MM.1S (cell line): Measurements from ENCODE around the gene RANBP1.

Experiments
- DNase-seq: peaks from one replicate; pipeline ENCODE4 v3.0.0-alpha.2; 2015
- H2AFZ ChIP-seq: fragments of 300-600 bp; sonication (generic); 2 replicates; pipeline ENCODE4 v1.6.0; 2016; ENCODE audit warnings: antibody characterized with exemption, low read length
- H3F3A ChIP-seq: fragments of 300-600 bp; sonication (generic); 2 replicates; pipeline ENCODE4 v1.6.1; 2016; ENCODE audit warnings: mild to moderate bottlenecking, antibody characterized with exemption, low read length, moderate library complexity, mixed read lengths; ENCODE audit not compliant: insufficient read depth
- H3K27ac ChIP-seq: fragments of 300-600 bp; sonication (generic); 2 replicates; pipeline ENCODE4 v1.5.1; 2016; ENCODE audit warnings: mild to moderate bottlenecking, low read length
- H3K27me3 ChIP-seq: fragments of 300-600 bp; sonication (generic); replicated peaks from 2 replicates; pipeline ENCODE4 v1.6.0; 2016; ENCODE audit warnings: low read length; ENCODE audit not compliant: insufficient read depth
- H3K36me3 ChIP-seq: fragments of 300-600 bp; sonication (generic); replicated peaks from 2 replicates; pipeline ENCODE4 v1.6.1; 2016; ENCODE audit warnings: mild to moderate bottlenecking, low read length, mixed read lengths; ENCODE audit not compliant: insufficient read depth
- H3K4me1 ChIP-seq: fragments of 300-600 bp; sonication (generic); 2 replicates; pipeline ENCODE4 v1.6.1; 2016; ENCODE audit warnings: low read length, mixed read lengths
- H3K4me2 ChIP-seq: fragments of 300-600 bp; sonication (generic); 2 replicates; pipeline ENCODE4 v1.6.0; 2016; ENCODE audit warnings: low read depth, low read length
- H3K4me3 ChIP-seq: fragments of 300-600 bp; sonication (generic); 2 replicates; pipeline ENCODE4 v1.5.1; 2016; ENCODE audit warnings: low read length, mixed read lengths
- H3K79me2 ChIP-seq: fragments of 300-600 bp; sonication (generic); 2 replicates; pipeline ENCODE4 v1.6.1; 2016; ENCODE audit warnings: mixed run types, low read length, mixed read lengths
- H3K9ac ChIP-seq: fragments of 300-600 bp; sonication (generic); 2 replicates; pipeline ENCODE4 v1.6.1; 2016; ENCODE audit warnings: low read length, mixed read lengths
- H3K9me2 ChIP-seq: fragments of 300-600 bp; sonication (generic); replicated peaks from 2 replicates; pipeline ENCODE4 v1.6.1; 2016; ENCODE audit warnings: mild to moderate bottlenecking, low read length, mixed read lengths; ENCODE audit not compliant: insufficient read depth
- H3K9me3 ChIP-seq: fragments of 300-600 bp; sonication (generic); replicated peaks from 2 replicates; pipeline ENCODE4 v1.6.1; 2016; ENCODE audit warnings: mild to moderate bottlenecking, low read length, mixed read lengths; ENCODE audit not compliant: insufficient read depth
- H4K20me1 ChIP-seq: fragments of 300-600 bp; sonication (generic); 2 replicates; pipeline ENCODE4 v1.6.1; 2016; ENCODE audit warnings: mild to moderate bottlenecking, low read length, moderate library complexity, mixed read lengths; ENCODE audit not compliant: insufficient read depth
- EZH2 ChIP-seq: fragments of 300-600 bp; sonication (generic); optimal IDR thresholded peaks from 2 replicates; pipeline ENCODE3; 2017; ENCODE audit warnings: low read depth, mild to moderate bottlenecking, antibody characterized with exemption, low read length, mixed read lengths
- EZH2phosphoT487 ChIP-seq: fragments of 300-600 bp; sonication (generic); IDR thresholded peaks from 2 replicates; pipeline ENCODE4 v1.6.1; 2018; ENCODE audit warnings: antibody characterized with exemption, low read length
- TF ChIP-seq, protein P1 (sequence below): fragments of 300-600 bp; sonication (generic); IDR thresholded peaks from 2 replicates; pipeline ENCODE4 v1.5.1; 2016; ENCODE audit warnings: antibody characterized with exemption, low read length, mixed read lengths

Gene RANBP1

GRCh38 chr22:20095521-20095920 is 20.4 kb upstream of the RANBP1 start:
- Histone ChIP-seq H4K20me1 (no peaks in the 10 kb centered on the region), H3K4me1 (no peaks in the 10 kb centered on the region), H3K9me3 (no peaks in the 10 kb centered on the region), H3K4me2 (no peak overlapping the region), H3K9ac (no peak overlapping the region), H3K36me3 (peaks cover 22% of the 10 kb centered on the region), H3K4me3 (no peak overlapping the region), H3K79me2 (peaks cover 42% of the 10 kb centered on the region), H2AFZ (no peak overlapping the region), H3K9me2 (no peaks in the 10 kb centered on the region), H3F3A (no peaks in the 10 kb centered on the region), H3K27me3 (no peaks in the 10 kb centered on the region), H3K27ac (no peak overlapping the region)
- no peak for DNase-seq
- TF ChIP-seq EZH2phosphoT487 (no peak), EZH2 (no peak)
- TF ChIP-seq, protein P1, sequence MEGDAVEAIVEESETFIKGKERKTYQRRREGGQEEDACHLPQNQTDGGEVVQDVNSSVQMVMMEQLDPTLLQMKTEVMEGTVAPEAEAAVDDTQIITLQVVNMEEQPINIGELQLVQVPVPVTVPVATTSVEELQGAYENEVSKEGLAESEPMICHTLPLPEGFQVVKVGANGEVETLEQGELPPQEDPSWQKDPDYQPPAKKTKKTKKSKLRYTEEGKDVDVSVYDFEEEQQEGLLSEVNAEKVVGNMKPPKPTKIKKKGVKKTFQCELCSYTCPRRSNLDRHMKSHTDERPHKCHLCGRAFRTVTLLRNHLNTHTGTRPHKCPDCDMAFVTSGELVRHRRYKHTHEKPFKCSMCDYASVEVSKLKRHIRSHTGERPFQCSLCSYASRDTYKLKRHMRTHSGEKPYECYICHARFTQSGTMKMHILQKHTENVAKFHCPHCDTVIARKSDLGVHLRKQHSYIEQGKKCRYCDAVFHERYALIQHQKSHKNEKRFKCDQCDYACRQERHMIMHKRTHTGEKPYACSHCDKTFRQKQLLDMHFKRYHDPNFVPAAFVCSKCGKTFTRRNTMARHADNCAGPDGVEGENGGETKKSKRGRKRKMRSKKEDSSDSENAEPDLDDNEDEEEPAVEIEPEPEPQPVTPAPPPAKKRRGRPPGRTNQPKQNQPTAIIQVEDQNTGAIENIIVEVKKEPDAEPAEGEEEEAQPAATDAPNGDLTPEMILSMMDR = no peak

- H3K79me2 ChIP-seq = peaks cover 41% of the 10 kb centered on the region
- no peak overlapping the region for H3K4me2 ChIP-seq
- H3K27me3 ChIP-seq = no peaks in the 10 kb centered on the region
- H3K27ac ChIP-seq = no peak overlapping the region
- DNase-seq = no peak
- H3K9ac ChIP-seq = no peak overlapping the region
- no peak overlapping the region for H3K4me3 ChIP-seq
- no peak overlapping the region for H2AFZ ChIP-seq
- TF ChIP-seq EZH2 = no peak
- no peak for TF ChIP-seq EZH2phosphoT487
- TF ChIP-seq, protein P1 = no peak
- H3K36me3 ChIP-seq = peaks cover 10% of the 10 kb centered on the region
- no peaks in the 10 kb centered on the region for H3K9me3 ChIP-seq
- no peaks in the 10 kb centered on the region for H3F3A ChIP-seq
- H3K9me2 ChIP-seq = no peaks in the 10 kb centered on the region
- H4K20me1 ChIP-seq = no peaks in the 10 kb centered on the region
- no peaks in the 10 kb centered on the region for H3K4me1 ChIP-seq
Measured at GRCh38 chr22:20096574-20097420, 19.1 kb upstream of the RANBP1 start.

GRCh38 chr22:20099099-20099711 is 16.7 kb upstream of the RANBP1 start:
- H2AFZ ChIP-seq = no peak overlapping the region
- H3K27me3 ChIP-seq = no peaks in the 10 kb centered on the region
- no peak overlapping the region for H3K4me2 ChIP-seq
- peaks cover 10% of the 10 kb centered on the region for H3K36me3 ChIP-seq
- H3K9me3 ChIP-seq = no peaks in the 10 kb centered on the region
- H3K4me1 ChIP-seq = no peaks in the 10 kb centered on the region
- H3F3A ChIP-seq = no peaks in the 10 kb centered on the region
- H4K20me1 ChIP-seq = no peaks in the 10 kb centered on the region
- DNase-seq = no peak
- H3K4me3 ChIP-seq = no peak overlapping the region
- H3K27ac ChIP-seq = no peak overlapping the region
- no peaks in the 10 kb centered on the region for H3K9me2 ChIP-seq
- H3K79me2 ChIP-seq = peaks cover 56% of the 10 kb centered on the region
- TF ChIP-seq EZH2phosphoT487 (no peak), EZH2 (no peak)
- TF ChIP-seq, protein P1 = no peak
- no peak overlapping the region for H3K9ac ChIP-seq
